HEK293 (cell line): ENCODE measurements around the gene DYNLRB2.

Experiments
- ATF2 ChIP-seq: fragments of 450-650 bp; formaldehyde crosslinking; IDR thresholded peaks from 2 replicates; pipeline ENCODE4 v1.5.1; 2016; ENCODE audit warnings: missing biosample characterization, missing genetic modification characterization, low read depth
- CTCF ChIP-seq: fragments of 450-650 bp; formaldehyde crosslinking; IDR thresholded peaks from 2 replicates; pipeline ENCODE4 v1.5.1; 2016; ENCODE audit warnings: missing biosample characterization, missing genetic modification characterization
- KLF10 ChIP-seq: fragments of 450-650 bp; IDR thresholded peaks from 2 replicates; pipeline ENCODE4 v1.5.1; 2018; ENCODE audit warnings: missing biosample characterization, mild to moderate bottlenecking, missing genetic modification characterization
- ZNF148 ChIP-seq: fragments of 450-650 bp; formaldehyde crosslinking; IDR thresholded peaks from 2 replicates; pipeline ENCODE4 v1.5.0; 2017; ENCODE audit warnings: missing biosample characterization, missing genetic modification characterization, borderline replicate concordance

GRCh38 chr16:80530479-80530878 is 10.3 kb upstream of the DYNLRB2 start:
- TF ChIP-seq CTCF (tag by site-specific recombination) (no peak), KLF10 (tag by site-specific recombination) (no peak), ZNF148 (no peak), ATF2 (tag by site-specific recombination) (no peak)
